ENCODE measurements around the gene ARL8A.
"Not testable (repeated sequence)": the region's sequence is repeated elsewhere in the genome, so short reads cannot be mapped to it uniquely, and the experiment has no call there.

ARL8A gene

GRCh38 chr1:202156590-202156989, 12.1 kb upstream of the ARL8A start:
- no peak for DNase-seq

DNA sequence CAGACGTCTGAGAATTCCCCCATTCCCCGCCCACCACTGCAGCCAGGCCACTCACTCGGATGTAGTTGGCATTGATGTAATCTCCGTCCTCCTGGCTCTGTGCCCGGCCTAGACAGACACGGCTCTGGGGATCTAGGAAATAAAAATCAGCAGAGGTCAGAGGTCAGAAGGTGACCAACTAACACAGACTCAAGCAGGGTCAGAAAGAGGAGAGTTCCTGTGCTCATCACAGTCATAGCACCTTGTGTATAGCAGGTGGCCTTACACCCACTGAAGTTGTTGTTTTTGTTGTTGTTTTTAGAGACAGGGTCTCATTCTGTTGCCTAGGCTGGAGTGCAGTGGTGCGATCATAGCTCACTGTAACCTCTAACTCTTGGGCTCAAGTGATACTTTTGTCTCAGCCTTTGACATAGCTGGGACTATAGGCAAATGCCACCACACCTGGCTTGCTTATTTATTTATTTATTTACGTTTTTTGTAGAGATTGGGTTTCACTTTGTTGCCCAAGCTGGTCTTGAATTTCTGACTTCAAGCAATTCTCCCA, 11.0 kb upstream of the ARL8A start:
- peak; percentile 41 for DNase-seq

GRCh38 chr1:202154766-202155477, 10.4 kb upstream of the ARL8A start:
- peak; percentile 38 for DNase-seq

GRCh38 chr1:202154148-202154765, 9.7 kb upstream of the ARL8A start:
- no peak for DNase-seq

GRCh38 chr1:202153284-202153683, 8.7 kb upstream of the ARL8A start:
- DNase-seq = no peak

- no peak for DNase-seq
Observed at GRCh38 chr1:202152399-202152798, 7.9 kb upstream of the ARL8A start.

- DNase-seq = no peak
Observed at GRCh38 chr1:202151045-202151444, 6.5 kb upstream of the ARL8A start.

DNA sequence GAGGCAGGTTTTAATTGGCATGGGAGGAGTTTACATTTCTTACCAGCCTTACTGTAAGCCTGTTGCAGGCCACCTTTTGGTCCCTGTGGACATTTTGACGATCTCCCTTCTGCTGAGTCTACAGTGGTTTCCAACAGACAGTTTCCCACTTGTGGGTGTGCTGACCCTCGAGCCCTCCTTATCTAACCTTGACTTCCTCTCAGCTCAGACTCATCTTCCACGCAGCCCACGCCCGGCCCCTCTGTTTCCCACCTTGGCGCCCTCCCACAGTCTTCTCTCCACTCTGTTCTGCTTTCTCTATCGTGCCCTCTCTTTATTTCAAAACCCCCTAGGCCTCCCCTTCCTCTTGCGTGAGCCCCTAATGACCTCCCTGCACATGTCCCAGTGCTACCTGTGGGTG, 6.1 kb upstream of the ARL8A start:
- no peak for DNase-seq

GRCh38 chr1:202150187-202150586, 5.7 kb upstream of the ARL8A start:
- DNase-seq = no peak

GRCh38 chr1:202149566-202149965, 5.0 kb upstream of the ARL8A start:
- DNase-seq = no peak

DNA sequence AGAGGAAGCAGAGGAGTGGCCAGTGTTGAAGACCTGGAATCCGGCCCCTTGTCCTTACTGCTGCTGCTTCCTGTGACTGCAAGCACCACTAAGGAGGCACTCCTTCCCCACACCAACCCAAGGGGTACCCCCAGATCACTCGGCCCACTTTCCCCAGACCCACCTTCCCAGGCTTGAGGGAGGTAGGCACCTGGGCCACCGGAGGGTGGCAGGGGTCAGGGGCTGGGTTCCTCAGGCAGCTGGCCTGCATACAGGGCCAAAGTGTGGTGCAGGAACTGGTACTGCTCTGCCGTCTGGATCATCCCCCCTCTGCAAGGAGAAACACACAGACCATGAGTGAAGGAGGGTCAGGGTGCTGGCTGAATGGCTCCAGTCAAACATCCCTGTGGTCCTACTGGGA, 3.9 kb upstream of the ARL8A start:
- no peak for DNase-seq

- DNase-seq = no peak
Observed at GRCh38 chr1:202146993-202147392, 2.5 kb upstream of the ARL8A start.

DNA sequence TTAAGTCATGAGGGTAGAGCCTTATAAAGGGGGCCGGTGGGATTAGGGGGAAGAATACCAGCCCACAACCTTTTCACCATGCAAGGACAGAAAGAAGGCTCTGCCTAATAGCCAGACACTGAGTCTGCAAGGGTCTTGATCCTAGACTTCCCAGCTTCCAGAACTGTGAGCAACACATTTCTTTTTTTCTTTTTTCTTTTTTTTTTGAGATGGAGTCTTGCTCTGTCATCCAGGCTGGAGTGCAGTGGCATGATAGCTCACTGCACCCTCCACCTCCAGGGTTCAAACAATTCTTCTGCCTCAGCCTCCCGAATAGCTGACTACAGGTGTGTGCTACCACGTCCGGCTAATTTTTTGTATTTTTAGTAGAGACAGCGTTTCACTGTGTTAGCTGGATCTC, 1.7 kb upstream of the ARL8A start:
- no peak for DNase-seq

- DNase-seq = not testable (repeated sequence)
Observed at GRCh38 chr1:202145744-202146140, 1.2 kb upstream of the ARL8A start.

GRCh38 chr1:202145068-202145743, 669 bp upstream of the ARL8A start:
- no peak for DNase-seq

- no peak for DNase-seq
Observed at GRCh38 chr1:202143768-202144401, 652 bp downstream of the ARL8A start.

- no peak for DNase-seq
Observed at GRCh38 chr1:202143011-202143767, 1.3 kb downstream of the ARL8A start.

DNA sequence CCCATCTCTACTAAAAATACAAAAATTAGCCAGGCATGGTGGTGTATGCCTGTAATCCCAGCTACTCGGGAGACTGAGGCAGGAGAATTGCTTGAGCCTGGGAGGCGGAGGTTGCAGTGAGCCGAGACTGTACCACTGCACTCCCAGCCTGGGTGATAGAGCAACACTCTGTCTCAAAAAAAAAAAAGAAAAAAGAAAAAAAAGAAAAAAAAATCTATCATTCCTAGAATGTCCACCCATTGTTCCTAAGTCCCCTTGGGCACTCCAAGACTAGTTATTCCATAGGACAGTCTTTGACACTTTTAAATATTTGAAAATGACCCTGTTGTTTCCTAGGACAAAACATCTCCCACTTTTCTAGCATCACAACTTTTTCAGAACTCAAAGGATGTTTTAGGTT, 3.1 kb downstream of the ARL8A start:
- not testable (repeated sequence) for DNase-seq

GRCh38 chr1:202140833-202141232, 3.7 kb downstream of the ARL8A start:
- no peak for DNase-seq

DNA sequence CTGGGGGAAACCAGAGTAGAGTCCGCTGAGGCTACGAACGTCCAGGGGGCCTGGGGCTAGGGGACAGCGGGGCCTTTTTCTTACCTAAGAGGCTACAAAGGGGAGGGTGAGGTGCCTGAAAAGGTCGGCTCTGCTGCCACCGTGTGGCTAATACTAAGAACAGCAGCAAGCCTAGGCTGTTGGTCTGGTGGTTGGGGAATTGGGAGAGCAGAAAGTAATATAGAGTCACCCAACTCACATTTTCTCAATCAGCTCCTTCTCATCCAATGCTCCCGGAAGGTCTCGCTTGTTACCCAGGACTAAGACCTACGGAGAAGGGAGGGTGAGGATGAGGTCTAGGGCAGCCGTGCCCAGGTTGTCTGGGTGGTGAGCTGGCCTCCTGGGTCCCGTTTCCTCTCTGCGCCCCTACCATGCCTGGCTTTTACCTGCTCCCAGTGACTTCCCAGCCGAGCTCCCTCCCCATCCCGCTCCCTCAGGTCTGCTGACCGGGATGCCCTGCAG, 9.3 kb downstream of the ARL8A start:
- peak; percentile 16 for DNase-seq

GRCh38 chr1:202134645-202135172, 9.8 kb downstream of the ARL8A start:
- DNase-seq = no peak

- DNase-seq = no peak
Observed at GRCh38 chr1:202133989-202134388, 10.5 kb downstream of the ARL8A start.
